ENCODE results near the gene HECTD1.

HECTD1 gene

GRCh38 chr14:31071151-31071550 lies 136.4 kb downstream of the HECTD1 start:
- Histone ChIP-seq H3K9me3 (ENCODE audit: control insufficient read depth, insufficient read depth, low read depth, low read length) (no peaks in the 10 kb centered on the region), H3K27ac (ENCODE audit: extremely low read depth, low read depth, low read length) (no peak overlapping the region), H3K4me3 (ENCODE audit: low read depth, low read length) (no peak overlapping the region), H3K36me3 (ENCODE audit: control insufficient read depth in 2 of 2, insufficient read depth in 1 of 2, low read length in 2 of 2) (peaks cover 0 to 3% of the 10 kb centered on the region in 2 experiments; a peak in 1 of 3 replicates), H3K4me1 (ENCODE audit: control insufficient read depth, insufficient read depth, low read length) (no peaks in the 10 kb centered on the region)
- no peak for TF ChIP-seq ZNF555 (tag by site-specific recombination; conservative IDR thresholded peaks at IDR 0.05)
- TF ChIP-seq, protein P1, sequence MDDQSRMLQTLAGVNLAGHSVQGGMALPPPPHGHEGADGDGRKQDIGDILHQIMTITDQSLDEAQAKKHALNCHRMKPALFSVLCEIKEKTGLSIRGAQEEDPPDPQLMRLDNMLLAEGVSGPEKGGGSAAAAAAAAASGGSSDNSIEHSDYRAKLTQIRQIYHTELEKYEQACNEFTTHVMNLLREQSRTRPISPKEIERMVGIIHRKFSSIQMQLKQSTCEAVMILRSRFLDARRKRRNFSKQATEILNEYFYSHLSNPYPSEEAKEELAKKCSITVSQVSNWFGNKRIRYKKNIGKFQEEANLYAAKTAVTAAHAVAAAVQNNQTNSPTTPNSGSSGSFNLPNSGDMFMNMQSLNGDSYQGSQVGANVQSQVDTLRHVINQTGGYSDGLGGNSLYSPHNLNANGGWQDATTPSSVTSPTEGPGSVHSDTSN (CRISPR knock-in tag; IDR thresholded peaks at IDR 0.05), result no peak
- ChIA-PET POLR2A (no interaction called here), CTCF (no interaction called here)

DNA sequence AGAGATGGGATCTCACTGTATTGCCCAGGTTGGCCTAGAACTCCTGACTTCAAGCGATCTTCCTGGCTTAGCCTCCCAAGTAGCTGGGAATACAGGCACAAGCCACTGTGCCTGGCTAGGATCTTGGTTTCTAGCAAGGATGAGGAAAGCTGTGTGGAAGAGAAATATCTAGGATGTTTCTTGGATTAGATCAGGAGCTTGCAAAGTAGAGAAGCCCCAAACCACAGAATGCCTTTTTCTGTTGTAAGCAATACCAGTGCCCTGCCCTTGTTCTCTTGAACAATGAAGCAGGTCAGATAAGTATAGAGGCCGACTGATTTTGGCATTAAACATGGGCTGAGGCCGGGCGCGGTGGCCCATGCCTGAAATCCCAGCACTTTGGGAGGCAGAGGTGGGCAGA lies 137.2 kb downstream of the HECTD1 start:
- H3K36me3 ChIP-seq (ENCODE audit: control insufficient read depth in 2 of 2, insufficient read depth in 1 of 2, low read length in 2 of 2), result peaks cover 0 to 3% of the 10 kb centered on the region in 2 experiments; a peak in 1 of 3 replicates
- TF ChIP-seq ZNF292 (tag by site-specific recombination; IDR thresholded peaks at IDR 0.05; ENCODE audit: borderline replicate concordance, low read depth), result no peak
- no peak for TF ChIP-seq ZNF37A (tag by site-specific recombination; IDR thresholded peaks at IDR 0.05)
- TF ChIP-seq REPIN1 (tag by site-specific recombination; IDR thresholded peaks at IDR 0.05; ENCODE audit: low read depth), result no peak
- no peak for TF ChIP-seq ZNF174 (tag by site-specific recombination; IDR thresholded peaks at IDR 0.05)
- TF ChIP-seq, protein P2, sequence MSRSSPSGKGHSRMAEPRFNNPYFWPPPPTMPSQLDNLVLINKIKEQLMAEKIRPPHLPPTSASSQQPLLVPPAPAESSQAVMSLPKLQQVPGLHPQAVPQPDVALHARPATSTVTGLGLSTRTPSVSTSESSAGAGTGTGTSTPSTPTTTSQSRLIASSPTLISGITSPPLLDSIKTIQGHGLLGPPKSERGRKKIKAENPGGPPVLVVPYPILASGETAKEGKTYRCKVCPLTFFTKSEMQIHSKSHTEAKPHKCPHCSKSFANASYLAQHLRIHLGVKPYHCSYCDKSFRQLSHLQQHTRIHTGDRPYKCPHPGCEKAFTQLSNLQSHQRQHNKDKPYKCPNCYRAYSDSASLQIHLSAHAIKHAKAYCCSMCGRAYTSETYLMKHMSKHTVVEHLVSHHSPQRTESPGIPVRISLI (tag by site-specific recombination; IDR thresholded peaks at IDR 0.05), result no peak
- no peak for TF ChIP-seq ZNF473 (tag by site-specific recombination; IDR thresholded peaks at IDR 0.05)
- no peak for TF ChIP-seq ZNF549 (tag by site-specific recombination; IDR thresholded peaks at IDR 0.05)
- TF ChIP-seq, protein P1 (CRISPR knock-in tag; IDR thresholded peaks at IDR 0.05), result no peak
- TF ChIP-seq ZNF157 (tag by site-specific recombination; IDR thresholded peaks at IDR 0.05), result no peak
- no peak for TF ChIP-seq ZNF335 (tag by site-specific recombination; conservative IDR thresholded peaks at IDR 0.05)
- no peak for TF ChIP-seq ZNF132 (tag by site-specific recombination; IDR thresholded peaks at IDR 0.05; ENCODE audit: borderline replicate concordance)
- TF ChIP-seq YY2 (tag by site-specific recombination; IDR thresholded peaks at IDR 0.05), result no peak
- TF ChIP-seq ZNF654 (tag by site-specific recombination; IDR thresholded peaks at IDR 0.05; ENCODE audit: low read depth), result no peak
- no peak for TF ChIP-seq TRIM28 (IDR thresholded peaks at IDR 0.05; ENCODE audit: borderline replicate concordance, low read length)
- no peak for TF ChIP-seq GLI4 (tag by site-specific recombination; IDR thresholded peaks at IDR 0.05)
- TF ChIP-seq ZNF621 (tag by site-specific recombination; IDR thresholded peaks at IDR 0.05), result no peak
- TF ChIP-seq ZNF791 (tag by site-specific recombination; IDR thresholded peaks at IDR 0.05), result no peak
- no peak for TF ChIP-seq ZNF169 (tag by site-specific recombination; IDR thresholded peaks at IDR 0.05)
- ChIA-PET POLR2A (no interaction called here), CTCF (no interaction called here)
- no peaks in the 10 kb centered on the region for H3K4me1 ChIP-seq (ENCODE audit: control insufficient read depth, insufficient read depth, low read length)
- H3K27ac ChIP-seq (ENCODE audit: extremely low read depth, low read depth, low read length), result no peak overlapping the region
- H3K9me3 ChIP-seq (ENCODE audit: control insufficient read depth, insufficient read depth, low read depth, low read length), result no peaks in the 10 kb centered on the region
- H3K4me3 ChIP-seq (ENCODE audit: low read depth, low read length), result no peak overlapping the region

DNA sequence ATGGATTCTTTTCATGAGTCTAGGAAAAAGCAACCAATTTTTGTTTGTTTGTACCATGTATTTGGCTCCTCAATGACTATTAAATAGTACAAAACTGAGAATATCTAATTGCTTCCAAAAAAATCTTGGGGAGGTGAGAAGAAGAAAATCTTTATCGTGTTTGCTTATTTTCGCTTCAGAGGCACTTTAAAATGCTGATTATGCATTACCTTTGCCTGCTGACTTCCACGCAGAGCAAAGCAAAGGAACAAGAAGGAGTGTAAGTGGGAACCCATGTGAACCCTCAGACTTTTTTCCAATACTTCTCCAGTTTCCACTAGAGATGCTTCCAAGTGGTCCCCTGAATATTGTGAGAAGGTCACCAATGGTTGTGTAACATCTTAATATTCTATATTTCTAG lies 138.2 kb downstream of the HECTD1 start:
- Histone ChIP-seq H3K4me3 (ENCODE audit: low read depth, low read length) (no peak overlapping the region), H3K4me1 (ENCODE audit: control insufficient read depth, insufficient read depth, low read length) (no peaks in the 10 kb centered on the region), H3K36me3 (ENCODE audit: control insufficient read depth in 2 of 2, insufficient read depth in 1 of 2, low read length in 2 of 2) (peaks cover 0 to 3% of the 10 kb centered on the region in 2 experiments; a peak in 1 of 3 replicates), H3K27ac (ENCODE audit: extremely low read depth, low read depth, low read length) (no peak overlapping the region), H3K9me3 (ENCODE audit: control insufficient read depth, insufficient read depth, low read depth, low read length) (no peaks in the 10 kb centered on the region)
- ChIA-PET POLR2A (no interaction called here), CTCF (interaction anchor here (0.5 to 0.8 kb wide), 3 partner anchors 12 to 26 kb away, joined by 3 read pairs; no protein-coding TSS in a partner anchor)
- TF ChIP-seq ZNF416 (tag by site-specific recombination; IDR thresholded peaks at IDR 0.05) (no peak), GFI1B (tag by site-specific recombination; IDR thresholded peaks at IDR 0.05) (no peak), ZNF600 (tag by site-specific recombination; IDR thresholded peaks at IDR 0.05) (no peak), ZFP37 (tag by site-specific recombination; IDR thresholded peaks at IDR 0.05) (no peak), ZSCAN16 (tag by site-specific recombination; IDR thresholded peaks at IDR 0.05) (no peak), HOXA7 (CRISPR knock-in tag; IDR thresholded peaks at IDR 0.05; ENCODE audit: borderline replicate concordance) (no peak), ZNF223 (tag by site-specific recombination; IDR thresholded peaks at IDR 0.05) (no peak), ZNF701 (tag by site-specific recombination; IDR thresholded peaks at IDR 0.05) (no peak)
- TF ChIP-seq, protein P3, sequence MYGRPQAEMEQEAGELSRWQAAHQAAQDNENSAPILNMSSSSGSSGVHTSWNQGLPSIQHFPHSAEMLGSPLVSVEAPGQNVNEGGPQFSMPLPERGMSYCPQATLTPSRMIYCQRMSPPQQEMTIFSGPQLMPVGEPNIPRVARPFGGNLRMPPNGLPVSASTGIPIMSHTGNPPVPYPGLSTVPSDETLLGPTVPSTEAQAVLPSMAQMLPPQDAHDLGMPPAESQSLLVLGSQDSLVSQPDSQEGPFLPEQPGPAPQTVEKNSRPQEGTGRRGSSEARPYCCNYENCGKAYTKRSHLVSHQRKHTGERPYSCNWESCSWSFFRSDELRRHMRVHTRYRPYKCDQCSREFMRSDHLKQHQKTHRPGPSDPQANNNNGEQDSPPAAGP (tag by site-specific recombination; IDR thresholded peaks at IDR 0.05), result no peak
- TF ChIP-seq, protein P4, sequence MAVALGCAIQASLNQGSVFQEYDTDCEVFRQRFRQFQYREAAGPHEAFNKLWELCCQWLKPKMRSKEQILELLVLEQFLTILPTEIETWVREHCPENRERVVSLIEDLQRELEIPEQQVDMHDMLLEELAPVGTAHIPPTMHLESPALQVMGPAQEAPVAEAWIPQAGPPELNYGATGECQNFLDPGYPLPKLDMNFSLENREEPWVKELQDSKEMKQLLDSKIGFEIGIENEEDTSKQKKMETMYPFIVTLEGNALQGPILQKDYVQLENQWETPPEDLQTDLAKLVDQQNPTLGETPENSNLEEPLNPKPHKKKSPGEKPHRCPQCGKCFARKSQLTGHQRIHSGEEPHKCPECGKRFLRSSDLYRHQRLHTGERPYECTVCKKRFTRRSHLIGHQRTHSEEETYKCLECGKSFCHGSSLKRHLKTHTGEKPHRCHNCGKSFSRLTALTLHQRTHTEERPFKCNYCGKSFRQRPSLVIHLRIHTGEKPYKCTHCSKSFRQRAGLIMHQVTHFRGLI (tag by site-specific recombination; IDR thresholded peaks at IDR 0.05), result no peak
